DND-41 (cell line): Measurements from ENCODE around the gene ATAD2B.

Source experiments
- ATAC-seq: fragments of 200-7000 bp; cut with Tn5 transposase; 3 replicates; pipeline ENCODE4 v1.9.1; 2021; ENCODE audit warnings: low read depth; ENCODE audit not compliant: insufficient read depth
- DNase-seq: peaks from one replicate; pipeline ENCODE4 v3.0.0-alpha.2; 2020
- H2AFZ ChIP-seq: 2 replicates; pipeline ENCODE4 v1.6.0; 2012; ENCODE audit warnings: low read depth, low read length
- H3K27ac ChIP-seq: 2 replicates; pipeline ENCODE4 v1.5.1; 2012; ENCODE audit warnings: low read length, inconsistent platforms
- H3K27me3 ChIP-seq: fragments of 200-600 bp; sonication (generic); 2 replicates; pipeline ENCODE4 v1.6.0; 2012; ENCODE audit warnings: low read length, mild to moderate bottlenecking, inconsistent platforms; ENCODE audit not compliant: insufficient read depth, poor library complexity
- H3K36me3 ChIP-seq: 2 replicates; pipeline ENCODE4 v1.5.1; 2012; ENCODE audit warnings: low read length, inconsistent platforms; ENCODE audit not compliant: insufficient read depth
- H3K4me1 ChIP-seq: 2 replicates; pipeline ENCODE4 v1.5.1; 2012; ENCODE audit warnings: mild to moderate bottlenecking, low read length; ENCODE audit not compliant: insufficient read depth
- H3K4me2 ChIP-seq: 2 replicates; pipeline ENCODE4 v1.6.0; 2012; ENCODE audit warnings: mild to moderate bottlenecking, moderate library complexity, low read length, inconsistent platforms; ENCODE audit not compliant: insufficient read depth
- H3K4me3 ChIP-seq, 2 experiments: fragments of 200-600 bp in 1 of 2; shearing (Covaris generic) in 1 of 2; 2 replicates each; pipeline ENCODE4 v1.5.1; 2012 to 2016; ENCODE audit warnings: inconsistent platforms in 2 of 2, low read length in 2 of 2, mild to moderate bottlenecking in 2 of 2, low read depth in 1 of 2, moderate library complexity in 1 of 2
- H3K79me2 ChIP-seq: 2 replicates; pipeline ENCODE4 v1.6.0; 2012; ENCODE audit warnings: low read length, inconsistent platforms; ENCODE audit not compliant: insufficient read depth
- H3K9ac ChIP-seq: 2 replicates; pipeline ENCODE4 v1.6.0; 2012; ENCODE audit warnings: low read depth, mild to moderate bottlenecking, inconsistent platforms, low read length, moderate library complexity
- H3K9me3 ChIP-seq: 2 replicates; pipeline ENCODE4 v1.5.1; 2012; ENCODE audit warnings: low read length, moderate library complexity, mild to moderate bottlenecking, inconsistent platforms; ENCODE audit not compliant: insufficient read depth, severe bottlenecking
- H4K20me1 ChIP-seq: 2 replicates; pipeline ENCODE4 v1.6.0; 2012; ENCODE audit warnings: low read length; ENCODE audit not compliant: insufficient read depth
- CTCF ChIP-seq: IDR thresholded peaks from 2 replicates; pipeline ENCODE4 v1.5.1; 2012; ENCODE audit warnings: borderline replicate concordance, low read length, moderate library complexity, mild to moderate bottlenecking; ENCODE audit not compliant: poor library complexity, severe bottlenecking; ENCODE audit errors: extremely low read depth
- EZH2 ChIP-seq: IDR thresholded peaks from 3 replicates; pipeline ENCODE4 v1.6.1; 2012; ENCODE audit warnings: borderline replicate concordance, low read depth, mild to moderate bottlenecking, moderate library complexity, low read length, inconsistent platforms; ENCODE audit not compliant: severe bottlenecking

The ATAD2B gene

GRCh38 chr2:23719716-23720115 lies 207.2 kb downstream of the ATAD2B start:
- H3K4me1 ChIP-seq: no peaks in the 10 kb centered on the region
- H4K20me1 ChIP-seq: no peaks in the 10 kb centered on the region
- H3K79me2 ChIP-seq: no peaks in the 10 kb centered on the region
- no peaks in the 10 kb centered on the region; the same call in 1 of the 2 replicates for H3K36me3 ChIP-seq
- no peak overlapping the region for H3K9ac ChIP-seq
- TF ChIP-seq CTCF (no peak), EZH2 (no peak)
- H3K9me3 ChIP-seq: peaks cover 18% of the 10 kb centered on the region
- H3K4me3 ChIP-seq: no peak overlapping the region
- H3K27ac ChIP-seq: no peak overlapping the region
- no peak for DNase-seq
- no peak overlapping the region for H3K4me2 ChIP-seq
- no peaks in the 10 kb centered on the region for H3K27me3 ChIP-seq
- no peak for ATAC-seq
- H2AFZ ChIP-seq: no peak overlapping the region

GRCh38 chr2:23718931-23719700 lies 207.8 kb downstream of the ATAD2B start:
- H3K27me3 ChIP-seq: no peaks in the 10 kb centered on the region
- no peak overlapping the region for H3K9ac ChIP-seq
- H2AFZ ChIP-seq: no peak overlapping the region
- H3K9me3 ChIP-seq: peaks cover 16% of the 10 kb centered on the region
- no peaks in the 10 kb centered on the region for H4K20me1 ChIP-seq
- H3K4me2 ChIP-seq: no peak overlapping the region
- no peaks in the 10 kb centered on the region for H3K4me1 ChIP-seq
- no peak for TF ChIP-seq CTCF
- no peak for TF ChIP-seq EZH2
- H3K4me3 ChIP-seq: no peak overlapping the region
- DNase-seq (no peak), ATAC-seq (no peak)
- H3K27ac ChIP-seq: no peak overlapping the region
- no peaks in the 10 kb centered on the region; the same call in 1 of the 2 replicates for H3K36me3 ChIP-seq
- no peaks in the 10 kb centered on the region for H3K79me2 ChIP-seq

- H3K36me3 ChIP-seq: no peaks in the 10 kb centered on the region
- H3K27me3 ChIP-seq: no peaks in the 10 kb centered on the region
- H3K9me3 ChIP-seq: no peaks in the 10 kb centered on the region
- no peak overlapping the region for H3K9ac ChIP-seq
- no peak overlapping the region for H3K27ac ChIP-seq
- H2AFZ ChIP-seq: no peak overlapping the region
- no peaks in the 10 kb centered on the region for H3K79me2 ChIP-seq
- H4K20me1 ChIP-seq: no peaks in the 10 kb centered on the region
- no peak overlapping the region for H3K4me2 ChIP-seq
- DNase-seq (no peak), ATAC-seq (no peak)
- no peak for TF ChIP-seq CTCF
- TF ChIP-seq EZH2: no peak
- no peaks in the 10 kb centered on the region for H3K4me1 ChIP-seq
- no peak overlapping the region for H3K4me3 ChIP-seq
Measured at GRCh38 chr2:23713351-23713750, 213.6 kb downstream of the ATAD2B start.
